ENCODE measurements around the gene CST9.

GRCh38 chr20:23614163-23614562 lies 8.4 kb upstream of the CST9 start:
- no peak for TF ChIP-seq CTCF (IDR thresholded peaks at IDR 0.05; ENCODE audit: low read depth, low read length, poor library complexity, severe bottlenecking)
- no peak for TF ChIP-seq EZH2phosphoT487 (IDR thresholded peaks at IDR 0.05; ENCODE audit: borderline replicate concordance, low read length)

All from DOHH2 (cell line).